HL-60/S4 treated with phorbol 12-myristate 13-acetate at 8.2 ng/mL for 4 days and 3 days (cell line): ENCODE results near the gene SHROOM3.

ENCODE experiments used
- in situ Hi-C: fragments of 300-500 bp; cut with MboI; formaldehyde crosslinking; loops from 2 replicates; pipeline ENCODE4 v1.15.0; 2022; ENCODE audit warnings: low sequenced_read_pairs

The SHROOM3 gene

DNA sequence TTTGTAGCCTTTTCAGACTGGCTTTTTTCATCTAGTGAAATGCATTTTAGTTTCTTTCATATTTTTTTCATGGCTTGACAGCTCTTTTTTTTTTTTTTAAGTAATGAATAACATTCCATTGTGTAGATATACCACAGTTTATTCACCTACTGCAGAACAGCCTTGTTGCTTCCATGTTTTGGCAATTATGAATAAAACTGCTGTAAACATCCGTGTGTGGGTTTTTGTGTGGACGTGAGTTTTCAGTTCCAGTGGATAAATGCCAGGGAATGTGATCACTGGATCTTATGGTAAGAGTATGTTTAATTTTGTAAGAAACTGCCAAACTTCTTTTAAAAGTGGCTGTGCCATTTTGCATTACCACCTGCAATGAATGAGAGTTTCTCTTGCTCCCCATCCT, 302.2 kb downstream of the SHROOM3 start:
- in situ Hi-C loops: no loop called here

DNA sequence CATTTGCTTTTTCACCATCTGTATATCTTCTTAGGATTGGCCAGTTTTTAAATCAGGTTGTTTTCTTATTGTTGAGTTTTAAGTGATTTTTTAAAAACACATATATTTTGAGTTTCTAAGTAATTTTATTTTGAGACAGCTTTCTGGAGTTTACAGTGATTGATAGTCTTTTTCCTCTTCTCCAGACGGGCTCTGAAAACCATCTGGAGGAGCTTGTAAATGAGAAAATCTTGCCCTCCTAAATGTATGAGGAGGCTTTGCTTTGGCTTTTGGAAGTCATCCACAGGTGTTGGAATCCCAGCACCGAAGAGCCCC, 302.7 kb downstream of the SHROOM3 start:
- in situ Hi-C loops: no loop called here

- in situ Hi-C loops: no loop called here
Observed at GRCh38 chr4:76738086-76738931, 303.3 kb downstream of the SHROOM3 start.

DNA sequence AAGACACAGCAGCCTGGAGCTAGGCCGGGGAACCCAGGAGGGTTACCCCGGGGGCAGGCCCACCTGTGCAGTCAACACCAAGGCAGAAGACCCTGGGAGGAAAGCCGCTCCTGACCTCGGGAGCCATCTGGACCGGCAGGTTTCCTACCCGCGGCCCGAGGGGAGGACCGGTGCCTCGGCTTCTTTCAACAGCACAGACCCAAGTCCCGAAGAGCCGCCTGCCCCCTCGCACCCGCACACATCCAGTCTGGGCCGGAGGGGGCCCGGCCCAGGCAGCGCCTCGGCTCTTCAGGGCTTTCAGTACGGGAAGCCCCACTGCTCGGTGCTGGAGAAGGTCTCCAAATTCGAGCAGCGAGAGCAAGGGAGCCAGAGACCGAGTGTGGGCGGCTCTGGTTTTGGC, 305.2 kb downstream of the SHROOM3 start:
- in situ Hi-C loops: no loop called here

DNA sequence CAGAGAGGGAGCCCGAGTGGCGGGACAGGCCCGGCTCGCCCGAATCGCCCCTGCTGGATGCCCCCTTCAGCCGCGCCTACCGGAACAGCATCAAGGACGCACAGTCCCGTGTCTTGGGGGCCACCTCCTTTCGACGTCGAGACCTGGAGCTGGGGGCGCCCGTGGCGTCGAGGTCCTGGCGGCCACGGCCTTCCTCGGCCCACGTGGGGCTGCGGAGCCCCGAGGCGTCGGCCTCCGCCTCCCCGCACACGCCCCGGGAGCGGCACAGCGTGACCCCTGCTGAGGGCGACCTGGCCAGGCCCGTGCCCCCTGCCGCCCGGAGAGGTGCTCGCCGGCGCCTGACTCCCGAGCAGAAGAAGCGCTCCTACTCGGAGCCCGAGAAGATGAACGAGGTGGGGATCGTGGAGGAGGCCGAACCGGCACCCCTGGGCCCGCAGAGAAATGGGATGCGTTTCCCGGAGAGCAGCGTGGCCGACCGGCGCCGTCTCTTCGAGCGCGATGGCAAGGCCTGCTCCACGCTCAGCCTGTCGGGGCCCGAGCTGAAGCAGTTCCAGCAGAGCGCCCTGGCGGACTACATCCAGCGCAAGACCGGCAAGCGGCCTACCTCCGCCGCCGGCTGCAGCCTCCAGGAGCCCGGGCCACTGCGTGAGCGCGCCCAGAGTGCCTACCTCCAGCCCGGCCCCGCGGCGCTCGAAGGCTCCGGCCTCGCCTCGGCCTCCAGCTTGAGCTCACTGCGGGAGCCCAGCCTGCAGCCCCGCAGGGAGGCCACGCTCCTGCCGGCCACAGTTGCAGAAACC, 306.0 kb downstream of the SHROOM3 start:
- in situ Hi-C loops: no loop called here

- in situ Hi-C loops: no loop called here
Observed at GRCh38 chr4:76741663-76742020, 306.6 kb downstream of the SHROOM3 start.

DNA sequence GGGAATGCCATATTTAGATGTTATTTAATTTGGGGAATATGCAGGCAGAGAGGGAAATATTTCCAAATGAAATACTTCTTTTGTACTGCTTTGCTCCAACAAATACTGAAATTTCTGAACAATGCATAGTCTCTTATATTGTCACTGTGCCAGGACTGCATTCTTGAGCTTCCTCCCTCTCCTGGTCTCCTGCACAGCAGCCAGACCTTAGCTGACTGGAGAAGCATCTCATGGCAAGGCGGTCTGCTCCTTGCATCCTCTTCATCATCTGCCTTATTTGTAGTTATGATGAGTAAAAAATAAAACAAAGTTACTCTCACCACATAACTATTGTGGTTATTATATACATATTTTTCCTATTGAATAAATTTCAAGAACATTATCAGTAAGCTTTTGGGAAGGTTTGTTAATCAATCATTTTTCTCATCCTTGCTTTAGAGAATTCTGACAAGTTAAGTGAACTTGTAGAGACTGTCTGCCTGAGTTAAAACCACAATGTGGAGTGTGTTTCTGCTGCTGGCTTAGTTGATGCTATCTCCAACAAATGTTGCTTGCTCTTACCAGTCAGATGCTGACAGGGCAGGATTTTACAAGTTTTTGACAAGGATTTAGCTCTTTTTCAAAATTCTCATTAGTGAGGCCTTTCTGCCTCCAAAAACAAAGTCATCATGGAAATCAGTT, 309.4 kb downstream of the SHROOM3 start:
- in situ Hi-C loops: no loop called here

GRCh38 chr4:76745240-76745639, 310.2 kb downstream of the SHROOM3 start:
- in situ Hi-C loops: no loop called here

- in situ Hi-C loops: no loop called here
Observed at GRCh38 chr4:76747563-76747962, 312.5 kb downstream of the SHROOM3 start.

- in situ Hi-C loops: no loop called here
Observed at GRCh38 chr4:76748649-76749048, 313.6 kb downstream of the SHROOM3 start.

DNA sequence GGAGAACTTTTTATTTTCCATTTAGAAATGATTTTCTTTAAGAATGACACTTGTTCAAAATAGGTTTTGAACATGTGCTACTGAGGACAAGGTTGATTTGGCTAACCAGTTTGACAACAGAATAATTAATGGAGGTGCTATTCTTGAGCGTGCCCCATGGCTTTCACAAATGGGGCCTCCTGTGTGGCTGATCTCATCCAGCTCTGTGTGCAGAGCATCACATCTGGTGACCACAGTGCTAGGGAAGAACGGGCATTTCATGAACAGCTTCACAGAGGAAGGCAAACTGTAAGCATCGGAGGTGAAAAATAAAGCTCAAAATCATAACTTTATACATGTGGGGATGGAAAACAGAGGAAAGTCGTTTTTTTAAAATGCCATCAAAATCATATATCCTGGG, 314.3 kb downstream of the SHROOM3 start:
- in situ Hi-C loops: no loop called here

DNA sequence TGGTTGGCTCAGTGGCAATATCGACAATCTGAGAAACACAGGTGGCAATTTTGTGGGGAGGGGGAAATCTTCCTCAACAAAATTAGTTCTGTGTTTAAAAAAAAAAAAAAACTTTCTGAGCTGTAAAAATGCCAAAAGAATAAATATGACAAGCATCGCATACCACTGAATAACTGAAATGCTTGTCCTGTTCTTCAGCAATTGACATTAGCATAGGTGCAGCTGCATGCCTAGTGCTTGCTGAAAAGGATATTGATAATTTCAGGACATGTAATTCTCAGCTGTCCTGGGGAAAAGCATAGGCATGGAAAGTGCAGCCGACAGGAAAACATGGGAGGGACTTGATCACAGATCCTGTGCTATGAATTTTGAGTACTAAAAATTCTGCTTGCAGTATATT, 315.7 kb downstream of the SHROOM3 start:
- in situ Hi-C loops: no loop called here

- in situ Hi-C loops: no loop called here
Observed at GRCh38 chr4:76751612-76752343, 316.7 kb downstream of the SHROOM3 start.

- in situ Hi-C loops: no loop called here
Observed at GRCh38 chr4:76752861-76753501, 318.0 kb downstream of the SHROOM3 start.

- in situ Hi-C loops: no loop called here
Observed at GRCh38 chr4:76753814-76754213, 318.8 kb downstream of the SHROOM3 start.

GRCh38 chr4:76754439-76754838, 319.4 kb downstream of the SHROOM3 start:
- in situ Hi-C loops: no loop called here

GRCh38 chr4:76755756-76756155, 320.7 kb downstream of the SHROOM3 start:
- in situ Hi-C loops: no loop called here

GRCh38 chr4:76756416-76756815, 321.4 kb downstream of the SHROOM3 start:
- in situ Hi-C loops: no loop called here

- in situ Hi-C loops: no loop called here
Observed at GRCh38 chr4:76757418-76757939, 322.4 kb downstream of the SHROOM3 start.

DNA sequence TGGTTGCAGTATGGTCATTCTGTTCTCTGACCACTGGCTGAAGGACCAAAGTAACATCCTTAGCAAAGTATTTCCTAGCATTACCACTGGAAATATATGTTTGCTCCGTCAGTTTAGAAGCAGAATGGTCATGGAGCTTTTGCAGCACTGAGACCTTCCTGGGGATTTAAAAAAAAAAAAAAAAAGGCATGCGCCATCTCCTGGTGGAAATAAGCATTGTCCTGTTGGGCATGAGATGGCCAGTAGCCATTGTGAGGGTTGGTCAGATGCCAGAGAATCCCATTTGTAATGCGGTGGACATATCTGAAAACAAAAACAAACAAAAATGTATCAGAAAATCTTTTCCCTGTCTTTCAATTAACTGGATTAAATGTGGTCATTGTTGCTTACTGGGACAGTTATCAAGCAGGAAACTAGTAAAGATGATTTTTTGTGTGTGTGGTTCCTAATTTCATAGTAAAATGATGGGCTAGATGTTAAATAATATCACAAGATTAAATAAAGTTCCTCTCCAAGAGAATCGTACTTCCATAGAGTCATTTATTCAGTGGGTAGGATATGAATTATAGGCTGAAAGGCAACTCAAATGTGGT, 323.4 kb downstream of the SHROOM3 start:
- in situ Hi-C loops: no loop called here
